Large intestine (tissue), 3 donors: ENCODE results near the gene NAT8. TPM values are rescaled to one million over a fixed set of nuclear protein-coding genes. Genes with fewer than 3 reads are reported as not detected.
"Not testable (repeated sequence)": the region's sequence is repeated elsewhere in the genome, so short reads cannot be mapped to it uniquely, and the experiment has no call there.

Experiments used
- DNase-seq, 2 donors: peaks; one replicate each; pipeline versions ENCODE4 v3.0.0 to v3.0.0-alpha.2; 2013
- H3K27ac ChIP-seq: one replicate; pipeline ENCODE4 v1.5.1; 2013; ENCODE audit warnings: low read length
- H3K27me3 ChIP-seq: 2 replicates; pipeline ENCODE4 v1.6.1; 2013; ENCODE audit warnings: low read length; ENCODE audit not compliant: control insufficient read depth, insufficient read depth
- H3K36me3 ChIP-seq: 2 replicates; pipeline ENCODE4 v1.6.1; 2013; ENCODE audit warnings: low read length; ENCODE audit not compliant: control insufficient read depth, insufficient read depth
- H3K4me1 ChIP-seq: one replicate; pipeline ENCODE4 v1.6.1; 2013; ENCODE audit warnings: low read length; ENCODE audit not compliant: control insufficient read depth, insufficient read depth
- H3K4me3 ChIP-seq: one replicate; pipeline ENCODE4 v1.5.1; 2013; ENCODE audit warnings: low read length
- H3K9me3 ChIP-seq: one replicate; pipeline ENCODE4 v1.6.1; 2013; ENCODE audit warnings: mild to moderate bottlenecking, low read depth, low read length, moderate library complexity; ENCODE audit not compliant: control insufficient read depth
- WGBS: methylation state at CpG from one replicate; pipeline ENCODE4 v1.1.5; 2013; ENCODE audit warnings: low lambda C conversion rate; ENCODE audit not compliant: insufficient coverage; 5-methylcytosine and 5-hydroxymethylcytosine counted together
- polyA plus RNA-seq: library from polyadenylated mRNA; unstranded; fragments of 120-200 nt; gene quantifications from one replicate; pipeline ENCODE4 v1.2.1, GENCODE V29; 2013

NAT8 gene
- polyA plus RNA-seq, 1 donor, result 0.46 TPM

DNA sequence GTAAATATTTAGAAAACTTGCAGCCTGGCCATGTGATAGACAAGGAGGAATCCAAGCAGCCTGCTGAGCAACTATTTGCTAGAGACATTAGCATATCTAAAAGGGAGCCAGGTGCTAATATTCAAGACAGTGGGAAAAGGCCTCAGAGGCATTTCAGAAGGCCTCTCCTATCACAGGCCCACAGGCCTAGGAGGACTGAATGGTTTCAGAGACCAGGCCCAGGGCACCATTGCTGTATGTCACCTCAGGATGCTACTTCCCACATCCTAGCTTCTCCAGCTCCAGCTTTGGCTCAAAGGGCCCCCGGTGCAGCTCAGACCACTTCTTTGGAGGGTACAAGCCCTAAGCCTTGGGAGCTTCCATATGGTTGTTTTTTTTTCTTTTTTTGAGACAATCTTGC, 3.8 kb downstream of the NAT8 start:
- Histone ChIP-seq H3K4me3 (no peak overlapping the region), H3K9me3 (peaks cover 4% of the 10 kb centered on the region), H3K27ac (no peak overlapping the region), H3K36me3 (no peaks in the 10 kb centered on the region), H3K27me3 (no peaks in the 10 kb centered on the region), H3K4me1 (peaks cover 10% of the 10 kb centered on the region)
- 80% methylated on average over 1 of the region's 1 CpG for WGBS
- DNase-seq, result no peak

DNA sequence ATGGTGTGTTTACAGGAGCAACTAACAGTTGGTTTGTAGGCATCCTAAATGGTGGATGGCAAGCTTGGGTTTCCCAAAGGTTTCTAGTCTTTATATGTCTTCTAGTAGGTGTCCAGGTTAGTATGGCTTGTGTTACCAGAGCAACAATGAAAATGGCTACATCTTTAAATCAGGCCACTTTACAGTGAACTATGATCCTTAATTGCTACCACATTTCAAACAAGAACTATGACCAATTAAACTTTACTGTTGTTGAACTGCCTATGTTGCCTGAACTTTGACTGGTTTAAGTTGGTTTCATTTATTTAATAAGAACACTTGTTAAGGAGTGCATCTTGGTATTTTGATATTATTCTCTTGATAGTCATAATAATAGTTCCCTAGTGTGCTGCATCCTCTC, 5.2 kb downstream of the NAT8 start:
- not testable (repeated sequence) for H3K4me1 ChIP-seq, H3K36me3 ChIP-seq, H3K27me3 ChIP-seq, H3K9me3 ChIP-seq, H3K27ac ChIP-seq, H3K4me3 ChIP-seq
- peak in 1 of 2 donors; percentile 24 for DNase-seq

DNA sequence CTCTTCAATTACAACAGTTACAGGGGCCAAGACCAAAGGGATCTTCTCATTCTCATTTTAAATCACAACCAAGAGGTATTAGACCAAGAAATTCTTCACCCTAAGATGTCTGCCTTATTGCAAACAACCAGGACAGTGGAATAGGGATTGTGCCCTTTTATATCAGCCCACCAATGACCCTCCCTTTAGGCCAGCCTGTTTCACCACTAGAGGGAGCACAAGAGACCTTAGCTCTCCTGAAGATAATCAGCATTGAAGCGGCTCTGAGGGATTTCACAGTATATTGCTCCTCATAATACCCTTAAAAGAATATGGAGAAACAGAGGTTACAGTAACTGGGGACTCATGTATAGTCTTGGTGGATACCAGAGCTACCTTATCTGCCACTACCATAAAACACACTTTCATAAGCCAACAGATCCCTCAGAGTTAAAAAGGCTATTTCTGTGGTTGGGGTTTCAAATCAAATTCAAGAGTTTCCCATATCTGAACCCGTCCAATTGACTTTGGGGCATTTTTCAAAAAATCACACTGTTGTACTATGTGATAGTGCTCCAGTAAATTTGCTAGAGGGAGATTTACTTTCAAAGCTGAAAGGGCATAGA, 11.5 kb downstream of the NAT8 start:
- not testable (repeated sequence) for H3K9me3 ChIP-seq, H3K27me3 ChIP-seq, H3K4me1 ChIP-seq, H3K36me3 ChIP-seq, H3K27ac ChIP-seq, DNase-seq, H3K4me3 ChIP-seq
- WGBS, result no CpG with 5 or more reads among the region's 2 CpGs

DNA sequence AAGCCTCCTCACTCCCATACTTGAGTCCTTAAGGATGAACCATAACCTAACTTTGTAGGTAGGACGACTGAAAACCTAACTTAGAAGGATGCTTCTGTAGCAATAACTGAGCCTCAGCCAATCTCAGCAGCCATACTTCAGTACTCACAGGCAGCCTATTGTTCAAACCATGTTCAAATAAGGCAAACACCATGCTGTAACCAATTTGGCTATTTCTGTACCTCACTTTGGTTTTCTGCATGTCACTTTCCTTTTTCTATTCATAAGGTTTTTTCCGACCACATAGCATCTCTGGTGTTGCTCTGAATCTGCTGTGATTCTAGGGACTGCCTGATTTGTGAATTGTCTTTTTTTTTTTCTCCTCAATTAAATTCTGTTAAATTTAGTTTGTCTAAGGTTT, 13.7 kb downstream of the NAT8 start:
- not testable (repeated sequence) for H3K4me1 ChIP-seq, DNase-seq
- WGBS, result no CpG with 5 or more reads among the region's 2 CpGs

DNA sequence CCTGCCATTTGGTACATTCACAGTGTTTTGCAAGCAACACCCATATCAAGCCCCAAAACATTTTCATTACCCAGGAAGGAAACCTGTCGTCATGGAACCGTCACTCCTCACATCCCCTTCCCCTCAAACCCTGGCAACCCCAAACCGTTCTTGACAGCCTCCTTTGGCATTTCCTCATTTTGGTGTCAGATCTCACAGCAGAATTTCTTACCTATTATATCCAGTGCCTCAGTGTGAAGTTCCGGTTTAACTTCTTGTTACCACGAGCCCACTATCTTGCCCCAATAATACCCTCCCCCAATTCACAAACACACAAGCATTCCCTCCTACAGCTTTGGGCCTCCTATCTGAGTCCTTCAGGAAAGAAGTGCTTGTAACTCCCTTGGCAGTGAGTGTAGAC, 16.0 kb downstream of the NAT8 start:
- not testable (repeated sequence) for H3K36me3 ChIP-seq, H3K4me1 ChIP-seq, H3K9me3 ChIP-seq, DNase-seq, H3K27ac ChIP-seq, H3K27me3 ChIP-seq, H3K4me3 ChIP-seq
- no CpG with 5 or more reads among the region's 5 CpGs for WGBS

More for the DNA sequence above, 13.7 kb downstream of the NAT8 start:
- not testable (repeated sequence) for H3K9me3 ChIP-seq, H3K36me3 ChIP-seq, H3K4me3 ChIP-seq, H3K27me3 ChIP-seq, H3K27ac ChIP-seq

DNA sequence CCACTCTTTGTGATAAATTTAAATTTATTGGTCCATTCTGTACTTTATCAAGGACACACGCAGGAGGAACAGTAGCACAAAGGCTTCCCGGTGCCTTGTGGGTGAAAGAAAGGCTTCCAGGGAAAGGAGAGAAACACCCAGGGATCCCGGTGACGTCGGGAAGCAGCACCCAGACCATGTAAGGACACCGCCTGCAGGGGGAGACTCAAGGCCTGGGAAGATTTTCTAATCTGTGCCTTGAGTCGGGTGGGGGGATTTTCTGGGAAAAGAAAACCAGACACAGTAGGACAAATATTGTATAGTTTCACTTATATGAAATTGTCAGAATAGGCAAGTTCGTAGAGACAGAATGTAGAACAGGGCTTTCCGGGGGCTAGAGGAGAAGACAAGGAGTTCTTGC, 17.6 kb downstream of the NAT8 start:
- H3K36me3 ChIP-seq, H3K4me1 ChIP-seq, H3K4me3 ChIP-seq, DNase-seq, H3K27me3 ChIP-seq, H3K9me3 ChIP-seq, H3K27ac ChIP-seq: not testable (repeated sequence)
- WGBS, result 92% methylated on average over 2 of the region's 9 CpGs

DNA sequence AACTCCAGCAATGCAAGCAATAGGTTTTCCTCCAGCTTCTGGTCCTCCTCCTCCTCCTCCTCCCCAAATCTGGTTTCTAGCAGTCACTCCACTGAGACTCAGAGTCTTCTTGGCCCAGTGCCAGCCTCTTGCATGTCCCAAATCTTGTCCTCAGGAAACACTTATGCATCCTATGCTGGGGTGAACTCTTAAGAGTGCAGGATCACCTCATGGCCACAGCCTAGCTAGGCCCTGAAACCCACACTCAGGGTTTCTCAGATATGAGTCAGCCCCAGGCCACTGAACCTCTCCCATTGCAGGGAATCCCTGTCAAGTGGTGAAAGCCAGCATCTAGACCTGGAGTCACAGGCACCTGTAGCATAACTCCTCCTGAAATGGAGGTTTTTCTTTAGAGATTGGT, 18.2 kb downstream of the NAT8 start:
- not testable (repeated sequence) for DNase-seq, H3K27ac ChIP-seq, H3K36me3 ChIP-seq, H3K4me1 ChIP-seq, H3K27me3 ChIP-seq, H3K9me3 ChIP-seq, H3K4me3 ChIP-seq

DNA sequence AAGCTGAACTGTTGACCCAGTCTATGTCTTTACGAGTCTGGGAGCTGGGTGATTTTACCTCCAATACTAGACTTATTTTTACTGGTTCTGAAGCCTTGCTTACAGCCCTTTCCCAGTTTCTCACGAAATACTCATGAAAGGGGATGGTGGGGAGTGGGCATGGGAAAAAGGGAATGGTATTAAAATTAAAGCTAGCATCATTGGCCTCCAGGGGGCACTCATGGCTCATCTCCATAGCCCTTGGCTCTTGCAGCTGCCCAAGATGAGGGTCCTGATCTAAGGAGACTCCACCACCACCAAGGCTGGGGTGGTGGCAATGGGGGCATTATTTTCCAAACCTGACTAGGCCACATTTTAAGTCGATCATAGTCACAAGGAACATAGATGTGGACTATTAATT, 22.3 kb downstream of the NAT8 start:
- H3K27ac ChIP-seq, H3K36me3 ChIP-seq, H3K9me3 ChIP-seq, H3K27me3 ChIP-seq, H3K4me3 ChIP-seq, H3K4me1 ChIP-seq, DNase-seq: not testable (repeated sequence)
- WGBS, result no CpG with 5 or more reads among the region's 3 CpGs

DNA sequence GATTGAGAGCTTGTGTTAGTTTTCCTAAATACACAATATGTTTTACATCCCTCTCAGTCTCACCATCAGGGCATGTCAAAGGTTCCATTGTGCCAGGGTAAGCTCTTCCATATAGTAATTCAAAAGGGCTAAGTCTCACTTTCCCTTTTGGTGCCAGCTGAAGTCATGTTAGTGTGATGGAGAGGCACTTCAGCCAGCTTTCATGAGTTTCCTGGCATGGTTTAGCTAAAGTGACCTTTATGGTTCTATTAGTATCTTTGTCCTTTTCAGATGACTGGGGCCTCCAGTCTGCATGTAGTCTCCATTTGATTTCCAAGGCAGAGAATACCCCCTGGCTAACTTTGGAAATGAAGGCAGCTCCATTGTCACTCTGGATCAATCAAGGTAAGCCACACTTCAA, 27.2 kb downstream of the NAT8 start:
- Histone ChIP-seq H3K9me3 (no peaks in the 10 kb centered on the region), H3K27ac (no peak overlapping the region), H3K4me3 (no peak overlapping the region), H3K27me3 (no peaks in the 10 kb centered on the region), H3K36me3 (no peaks in the 10 kb centered on the region), H3K4me1 (no peaks in the 10 kb centered on the region)
- no peak for DNase-seq

DNA sequence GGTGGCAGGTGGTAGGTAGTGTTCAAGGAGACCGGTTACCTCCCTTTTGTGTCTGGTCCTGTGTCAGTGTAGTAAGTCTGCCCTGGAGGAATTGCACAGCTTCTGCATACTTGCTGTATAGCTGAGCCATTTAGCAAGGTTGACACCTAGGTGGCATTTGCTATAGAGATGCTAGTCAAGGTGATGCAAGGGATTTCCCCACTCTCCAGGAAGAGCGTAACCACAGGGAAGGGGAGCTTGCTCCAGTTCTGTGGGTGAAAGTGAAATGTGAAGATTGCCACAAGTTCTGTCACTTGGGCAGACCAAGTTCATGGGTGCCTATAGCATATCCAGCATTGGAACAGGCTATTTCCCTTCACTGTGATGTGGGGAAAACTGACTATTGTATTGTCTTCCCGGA, 28.1 kb downstream of the NAT8 start:
- no peaks in the 10 kb centered on the region for H3K4me1 ChIP-seq
- WGBS, result no CpG with 5 or more reads among the region's 3 CpGs
- no peak overlapping the region for H3K27ac ChIP-seq
- no peaks in the 10 kb centered on the region for H3K27me3 ChIP-seq
- peaks cover under 1% of the 10 kb centered on the region for H3K36me3 ChIP-seq
- no peak overlapping the region for H3K4me3 ChIP-seq
- no peak for DNase-seq
- no peaks in the 10 kb centered on the region for H3K9me3 ChIP-seq

DNA sequence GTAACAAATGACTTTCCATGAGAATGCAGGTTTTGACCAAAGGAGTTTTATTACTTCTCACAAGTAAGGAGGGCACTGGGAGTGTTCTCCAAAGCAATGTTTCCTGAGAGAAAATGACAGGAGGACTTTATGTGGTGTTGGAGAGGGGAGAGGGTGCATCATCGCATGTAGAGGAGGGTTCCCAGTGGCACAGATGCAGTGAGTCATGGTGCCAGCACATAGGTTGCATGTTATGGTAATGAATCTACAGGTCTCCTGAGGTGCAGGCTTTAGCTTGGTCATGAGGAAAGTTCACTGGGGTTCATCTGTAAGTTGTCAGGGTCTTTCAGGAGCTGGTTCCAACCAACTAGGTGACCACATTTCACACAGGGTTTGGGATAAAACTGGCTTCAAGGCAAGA, 30.4 kb downstream of the NAT8 start:
- no peaks in the 10 kb centered on the region for H3K4me1 ChIP-seq
- H3K27ac ChIP-seq, result no peak overlapping the region
- peaks cover 10% of the 10 kb centered on the region for H3K36me3 ChIP-seq
- DNase-seq, result no peak
- no peaks in the 10 kb centered on the region for H3K27me3 ChIP-seq
- no peaks in the 10 kb centered on the region for H3K9me3 ChIP-seq
- WGBS, result no CpG with 5 or more reads among the region's 1 CpG
- no peak overlapping the region for H3K4me3 ChIP-seq
